Endodermal cell (in vitro differentiated cells): ENCODE measurements around the gene NAALADL2. TPM values are rescaled to one million over a fixed set of nuclear protein-coding genes. Genes with fewer than 3 reads are reported as not detected.
"Not testable (repeated sequence)": the region's sequence is repeated elsewhere in the genome, so short reads cannot be mapped to it uniquely, and the experiment has no call there.

Experiments used
- DNase-seq: peaks from one replicate; pipeline ENCODE4 v3.0.0-alpha.2; 2017
- H3K27ac ChIP-seq: 2 replicates; pipeline ENCODE4 v1.5.1; 2013; ENCODE audit warnings: mild to moderate bottlenecking, low read depth, low read length, moderate library complexity
- H3K27me3 ChIP-seq: 2 replicates; pipeline ENCODE4 v1.6.1; 2013; ENCODE audit warnings: mild to moderate bottlenecking, low read length, moderate library complexity; ENCODE audit not compliant: insufficient read depth, control insufficient read depth, poor library complexity, severe bottlenecking
- H3K36me3 ChIP-seq: 2 replicates; pipeline ENCODE4 v1.7.0; 2013; ENCODE audit warnings: mild to moderate bottlenecking, low read length, moderate library complexity; ENCODE audit not compliant: control insufficient read depth, insufficient read depth
- H3K4me1 ChIP-seq: one replicate; pipeline ENCODE4 v1.7.0; 2013; ENCODE audit warnings: low read length; ENCODE audit not compliant: control insufficient read depth, insufficient read depth
- H3K4me3 ChIP-seq: 2 replicates; pipeline ENCODE4 v1.5.1; 2013; ENCODE audit warnings: mild to moderate bottlenecking, low read length, moderate library complexity
- H3K9ac ChIP-seq: 2 replicates; pipeline ENCODE4 v1.6.1; 2013; ENCODE audit warnings: mild to moderate bottlenecking, low read length, moderate library complexity; ENCODE audit not compliant: poor library complexity, severe bottlenecking; ENCODE audit errors: extremely low read depth
- H3K9me3 ChIP-seq: 2 replicates; pipeline ENCODE4 v1.6.1; 2013; ENCODE audit warnings: mild to moderate bottlenecking, low read length, moderate library complexity; ENCODE audit not compliant: control insufficient read depth
- H3K27ac Mint-ChIP-seq: 2 replicates; pipeline ENCODE4 v1.8.0; 2020; ENCODE audit warnings: mixed read lengths
- H3K27me3 Mint-ChIP-seq: 2 replicates; pipeline ENCODE4 v1.8.0; 2021; ENCODE audit warnings: mild to moderate bottlenecking, mixed read lengths; ENCODE audit not compliant: insufficient read depth
- H3K36me3 Mint-ChIP-seq: 2 replicates; pipeline ENCODE4 v1.8.0; 2020; ENCODE audit warnings: low read depth, mixed read lengths
- H3K4me1 Mint-ChIP-seq: 2 replicates; pipeline ENCODE4 v1.8.0; 2020; ENCODE audit warnings: mixed read lengths
- H3K4me3 Mint-ChIP-seq: 2 replicates; pipeline ENCODE4 v1.8.0; 2020; ENCODE audit warnings: mild to moderate bottlenecking, moderate library complexity, mixed read lengths
- H3K9me3 Mint-ChIP-seq: 2 replicates; pipeline ENCODE4 v1.8.0; 2020; ENCODE audit warnings: mild to moderate bottlenecking, mixed read lengths
- CTCF ChIP-seq: fragments of 200-600 bp; sonication (generic); conservative IDR thresholded peaks from 2 replicates; pipeline ENCODE4 v1.5.0; 2021; ENCODE audit warnings: antibody characterized with exemption, mild to moderate bottlenecking
- WGBS, 2 experiments: methylation state at CpG; one replicate each; pipeline versions ENCODE4 v1.1.5 to v1.1.7; 2013; ENCODE audit warnings: missing lambda C conversion rate in 2 of 2, mixed read lengths in 1 of 2; ENCODE audit not compliant: insufficient coverage in 1 of 2, insufficient read length in 1 of 2; 5-methylcytosine and 5-hydroxymethylcytosine counted together
- total RNA-seq, 2 donors: library from RNA; stranded (reverse); fragmentation: NEBNext Ultra II Directional in 1 of 2; extraction: Animal tissue kit (Norgen Biotek cat#: 25700) in 1 of 2; gene quantifications; 2 replicates in 1 of 2; 3 replicates in 1 of 2; pipeline ENCODE4 v1.2.1, GENCODE V29; 2021

The NAALADL2 gene
- total RNA-seq, 2 donors from 2014 or later: 1.6 to 1.8 TPM

- no peak for TF ChIP-seq CTCF
- Histone ChIP-seq H3K9ac (no peak overlapping the region), H3K27me3 (no peaks in the 10 kb centered on the region), H3K36me3 (no peaks in the 10 kb centered on the region), H3K27ac (no peak overlapping the region), H3K4me1 (no peaks in the 10 kb centered on the region), H3K9me3 (peaks cover 5% of the 10 kb centered on the region), H3K4me3 (no peak overlapping the region)
- Mint-ChIP-seq H3K4me3 (no peak overlapping the region), H3K27me3 (no peaks in the 10 kb centered on the region), H3K9me3 (peaks cover 27% of the 10 kb centered on the region), H3K4me1 (no peaks in the 10 kb centered on the region), H3K27ac (no peak overlapping the region), H3K36me3 (peaks cover 3% of the 10 kb centered on the region)
- 94 to 100% methylated on average over 1 of the region's 2 CpGs for WGBS, 2 experiments
- DNase-seq: no peak
Observed at GRCh38 chr3:175129126-175129525, 270.0 kb downstream of the NAALADL2 start.

GRCh38 chr3:175129571-175129970 lies 270.4 kb downstream of the NAALADL2 start:
- H3K4me3 Mint-ChIP-seq: no peak overlapping the region
- H3K9ac ChIP-seq: no peak overlapping the region

GRCh38 chr3:175131866-175132265 lies 272.7 kb downstream of the NAALADL2 start:
- not testable (repeated sequence) for H3K9me3 ChIP-seq, H3K4me1 Mint-ChIP-seq, H3K36me3 ChIP-seq, H3K9ac ChIP-seq, H3K4me3 Mint-ChIP-seq, H3K27ac Mint-ChIP-seq, H3K27ac ChIP-seq, H3K27me3 Mint-ChIP-seq, DNase-seq, H3K36me3 Mint-ChIP-seq, H3K4me3 ChIP-seq, H3K4me1 ChIP-seq, H3K27me3 ChIP-seq
- H3K9me3 Mint-ChIP-seq: peaks cover 25% of the 10 kb centered on the region
- 97% methylated on average over 17 of the region's 28 CpGs; no CpG with 5 or more reads in 1 of the 2 experiments for WGBS, 2 experiments

More at GRCh38 chr3:175129571-175129970, 270.4 kb downstream of the NAALADL2 start:
- Mint-ChIP-seq H3K9me3 (peaks cover 25% of the 10 kb centered on the region), H3K36me3 (peaks cover 4% of the 10 kb centered on the region), H3K27ac (no peak overlapping the region), H3K4me1 (no peaks in the 10 kb centered on the region), H3K27me3 (no peaks in the 10 kb centered on the region)
- WGBS, 2 experiments: 83% methylated on average over 1 of the region's 2 CpGs; no CpG with 5 or more reads in 1 of the 2 experiments
- Histone ChIP-seq H3K9me3 (peaks cover 5% of the 10 kb centered on the region), H3K4me1 (no peaks in the 10 kb centered on the region), H3K27ac (no peak overlapping the region), H3K27me3 (no peaks in the 10 kb centered on the region), H3K36me3 (no peaks in the 10 kb centered on the region), H3K4me3 (no peak overlapping the region)
- DNase-seq: no peak
- no peak for TF ChIP-seq CTCF

GRCh38 chr3:175132706-175133105 lies 273.6 kb downstream of the NAALADL2 start:
- not testable (repeated sequence) for DNase-seq, H3K4me1 Mint-ChIP-seq, H3K36me3 Mint-ChIP-seq, H3K9ac ChIP-seq, H3K36me3 ChIP-seq, H3K4me1 ChIP-seq, H3K27ac ChIP-seq, H3K27me3 Mint-ChIP-seq, H3K4me3 Mint-ChIP-seq, H3K27ac Mint-ChIP-seq, H3K4me3 ChIP-seq, H3K9me3 ChIP-seq, H3K27me3 ChIP-seq
- H3K9me3 Mint-ChIP-seq: peaks cover 25% of the 10 kb centered on the region
- WGBS, 2 experiments: 95 to 97% methylated on average over 5 to 28 of the region's 28 CpGs
